HG03575 (cell line): ENCODE results near the gene LMO1.

Experiments used
- ATAC-seq: cut with Tn5 transposase; IDR thresholded peaks from one replicate; pipeline ENCODE4 v1.9.1; 2021; ENCODE audit not compliant: unreplicated experiment, insufficient number of reproducible peaks, low FRiP score; ENCODE audit errors: extremely low read depth

The LMO1 gene

DNA sequence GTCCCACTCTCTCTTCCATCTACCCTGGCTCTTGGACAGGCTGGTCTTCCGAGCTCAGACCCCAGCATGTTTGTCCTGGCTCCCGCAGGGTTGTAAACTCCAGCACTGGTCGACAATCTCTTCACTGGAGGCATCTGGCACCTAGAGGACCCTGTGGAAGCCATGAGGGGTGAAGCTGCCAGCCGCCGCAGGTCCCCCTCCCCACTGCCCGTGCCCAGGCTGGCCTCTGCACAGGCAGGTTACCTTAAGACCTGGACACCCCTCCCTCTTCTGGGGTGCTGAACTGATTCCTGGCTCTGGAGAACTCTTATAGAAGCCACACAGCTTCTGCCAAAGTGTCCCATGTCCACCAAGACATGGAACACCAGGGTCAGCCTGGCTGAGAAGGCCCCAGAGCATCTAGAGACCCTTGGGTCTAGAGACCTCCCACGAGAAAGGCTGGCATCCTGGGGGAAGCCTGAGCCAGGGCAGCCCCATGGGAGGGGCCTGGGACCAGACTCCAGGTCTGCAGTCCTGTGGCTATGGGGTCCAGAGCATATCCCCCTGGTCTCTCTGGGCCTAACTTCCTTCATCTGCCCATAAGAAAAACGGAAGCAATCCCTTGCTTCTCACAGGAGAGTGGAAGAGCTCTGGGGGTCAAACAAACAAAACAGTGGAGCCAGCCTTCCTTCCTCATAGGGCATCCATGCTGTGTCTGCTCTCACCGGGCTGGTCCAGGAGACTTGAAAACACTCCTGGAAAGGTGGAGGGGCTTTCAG is 30.6 kb downstream of the LMO1 start:
- ATAC-seq, result no peak

DNA sequence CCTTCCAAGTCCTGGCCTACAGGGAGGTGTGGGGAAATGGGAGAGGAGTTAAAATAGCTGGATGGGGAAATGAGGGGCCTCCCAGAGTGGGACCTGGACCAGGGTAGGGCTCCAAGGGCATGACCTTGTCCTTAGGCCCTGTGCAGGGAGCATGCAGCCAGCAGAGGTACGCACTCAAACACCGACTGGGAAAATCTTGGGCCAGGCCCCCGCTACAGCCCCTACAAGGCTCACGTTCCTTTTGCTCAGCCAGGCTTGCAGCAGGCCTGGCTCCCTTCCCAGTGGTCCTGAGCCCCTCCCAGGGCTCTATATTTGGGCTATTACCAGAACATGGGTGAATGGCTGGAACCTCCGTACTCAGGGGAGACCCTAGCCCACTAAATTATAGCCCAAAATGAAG is 31.3 kb downstream of the LMO1 start:
- ATAC-seq, result no peak

DNA sequence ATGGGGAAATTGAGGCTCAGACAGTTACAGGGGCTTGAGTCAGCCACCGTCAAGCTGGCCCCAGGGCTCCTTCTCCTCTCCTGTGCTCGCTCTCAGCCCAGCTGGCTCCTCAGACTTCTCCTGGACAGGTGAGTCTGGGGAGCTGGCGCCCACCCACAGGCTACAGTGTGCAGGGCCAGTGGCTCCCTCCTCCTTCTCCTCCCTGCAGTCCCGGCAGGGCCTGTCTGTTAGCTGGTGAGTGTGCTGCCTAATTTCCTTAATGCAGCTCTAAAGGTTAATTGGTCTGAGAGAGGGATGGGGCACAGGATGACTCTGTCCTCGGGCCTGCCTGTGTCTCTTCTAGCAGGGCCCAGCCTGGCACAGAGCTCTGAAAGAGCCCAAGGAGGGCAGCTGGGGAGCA is 31.7 kb downstream of the LMO1 start:
- ATAC-seq, result no peak

DNA sequence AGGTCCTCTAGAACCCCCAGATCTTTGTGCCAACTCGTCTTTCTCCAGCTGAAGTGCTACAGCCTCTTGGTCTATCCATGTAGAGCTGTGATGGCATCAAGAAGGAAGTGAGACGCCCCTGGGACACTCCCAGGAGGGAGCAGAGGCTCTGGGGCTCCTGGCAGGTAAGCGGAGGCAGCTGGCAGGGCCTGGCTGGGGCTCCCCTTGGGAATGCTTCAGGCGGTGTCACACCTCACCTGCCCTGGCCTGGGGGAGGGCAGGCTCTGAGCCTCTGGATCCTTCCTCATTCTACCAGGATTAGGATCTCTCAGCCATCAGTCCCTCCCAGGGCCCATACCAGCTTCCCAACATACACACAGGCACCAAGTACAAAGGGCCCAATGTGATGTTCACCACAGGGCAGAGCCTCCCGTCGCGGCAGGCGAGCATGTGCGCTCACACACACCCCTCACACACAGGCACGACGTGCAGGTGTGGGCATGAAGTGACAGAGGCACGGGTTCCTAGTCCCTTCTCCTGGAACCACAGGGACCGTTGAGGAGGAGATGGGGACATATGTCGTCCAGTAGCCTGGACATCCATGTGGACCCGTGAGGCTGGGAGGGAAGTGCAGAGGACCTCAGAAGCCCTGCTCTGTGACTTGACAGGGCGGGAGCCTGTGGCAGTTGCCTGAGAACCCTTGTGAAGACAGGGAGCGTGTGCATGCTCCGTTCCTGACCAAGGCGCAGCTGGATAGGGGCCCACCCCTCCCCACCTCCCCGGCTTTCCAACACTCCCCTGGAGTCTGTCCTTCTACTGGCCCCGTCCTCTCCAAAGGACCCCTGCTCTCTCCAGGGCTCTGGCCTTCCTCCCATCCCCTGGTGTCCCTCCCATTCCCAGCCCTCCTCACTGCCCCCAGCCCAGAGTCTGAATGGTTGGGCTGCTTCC is 32.5 kb downstream of the LMO1 start:
- no peak for ATAC-seq

DNA sequence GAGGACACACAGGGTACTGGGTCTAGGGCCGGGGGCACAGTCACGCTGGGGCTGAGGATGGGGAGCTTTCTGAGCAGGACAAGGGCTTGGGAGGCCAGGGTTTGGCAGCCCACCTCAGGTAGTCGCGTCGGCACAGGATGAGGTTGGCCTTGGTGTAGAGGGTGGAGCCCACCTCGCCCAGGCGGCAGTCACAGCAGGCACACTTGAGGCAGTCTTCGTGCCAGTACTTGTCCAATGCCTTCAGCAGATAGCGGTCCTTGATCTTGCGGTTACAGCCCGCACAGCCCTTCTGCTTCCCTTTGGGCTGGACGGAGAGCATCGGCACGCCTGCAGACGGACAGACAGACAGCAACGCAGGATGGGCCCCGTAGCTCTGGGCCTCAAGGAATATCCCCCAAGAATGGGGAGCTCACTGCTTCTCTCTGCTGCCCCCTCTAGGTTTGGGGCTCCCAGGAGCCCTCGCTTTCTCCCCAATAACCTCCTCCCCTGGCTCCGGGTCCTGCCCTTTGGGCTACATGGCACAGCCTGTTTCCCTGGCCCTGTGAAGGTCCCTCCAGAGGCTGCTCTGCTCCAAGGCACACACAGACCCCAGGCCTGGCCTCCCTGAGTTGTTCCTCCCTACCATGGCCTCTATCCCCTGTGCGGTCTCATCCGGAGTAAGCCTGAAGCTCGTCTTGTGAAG is 33.4 kb downstream of the LMO1 start:
- ATAC-seq, result no peak

DNA sequence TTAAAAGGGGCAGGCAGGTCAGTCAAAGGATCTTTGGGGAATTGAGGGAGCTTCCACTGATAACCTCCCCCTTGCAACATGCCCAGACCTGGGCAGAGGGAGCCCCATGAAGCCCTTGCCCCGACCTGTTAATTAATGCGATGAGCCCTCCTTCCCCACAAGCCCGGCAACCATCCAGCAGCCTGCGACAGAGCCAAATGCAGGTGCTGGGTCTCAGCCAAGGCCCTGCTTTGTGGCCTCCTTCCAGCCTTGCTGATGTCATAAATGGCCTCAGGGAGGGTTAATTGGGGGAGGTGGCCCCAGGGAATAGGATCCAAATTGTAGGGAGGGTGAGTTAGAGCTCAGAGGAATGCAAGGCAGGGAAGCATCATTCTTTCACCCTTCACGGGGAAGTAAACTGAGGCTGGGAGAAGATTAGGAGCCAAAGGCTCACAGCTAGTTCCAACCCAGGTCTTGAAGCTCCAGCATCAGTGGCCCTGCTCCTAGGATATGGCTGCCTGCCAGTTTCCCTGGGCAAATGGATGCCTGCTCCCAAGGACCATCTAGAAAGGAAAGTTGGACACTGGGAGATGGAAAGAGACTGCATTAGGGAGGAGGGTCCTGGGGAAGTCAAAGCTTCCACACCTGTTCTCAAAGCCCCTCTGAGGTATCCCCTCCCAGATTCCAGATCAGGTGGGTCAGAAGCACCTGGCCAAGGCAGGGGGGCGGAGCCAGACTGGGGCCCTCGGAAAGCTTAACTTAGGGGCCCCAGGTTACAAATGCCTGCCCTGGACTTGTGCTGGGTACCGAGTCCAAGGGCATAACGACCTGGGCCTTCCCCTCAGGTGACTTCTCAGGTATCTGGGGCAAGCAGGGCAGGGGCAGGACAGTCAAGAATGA is 34.1 kb downstream of the LMO1 start:
- no peak for ATAC-seq

DNA sequence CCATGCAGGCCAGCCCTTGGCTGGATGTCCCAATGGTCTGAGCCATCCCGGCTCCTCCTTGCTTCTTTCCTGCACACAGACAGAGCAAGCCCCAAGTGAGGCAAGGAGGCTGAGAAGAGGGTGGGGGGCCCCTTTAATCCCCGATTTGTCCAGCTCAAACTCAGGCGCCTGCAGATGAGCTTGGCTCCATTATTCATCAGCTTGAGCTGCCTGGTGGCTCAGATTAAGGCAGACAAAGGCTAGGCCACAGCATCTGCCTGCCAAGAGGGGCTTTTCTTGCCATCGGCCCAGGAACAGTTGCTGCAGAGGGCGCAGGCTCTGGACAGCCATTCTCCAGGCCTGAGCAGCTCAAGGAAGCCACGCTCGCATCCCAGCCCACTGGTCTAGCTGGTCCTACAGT is 35.4 kb downstream of the LMO1 start:
- no peak for ATAC-seq

DNA sequence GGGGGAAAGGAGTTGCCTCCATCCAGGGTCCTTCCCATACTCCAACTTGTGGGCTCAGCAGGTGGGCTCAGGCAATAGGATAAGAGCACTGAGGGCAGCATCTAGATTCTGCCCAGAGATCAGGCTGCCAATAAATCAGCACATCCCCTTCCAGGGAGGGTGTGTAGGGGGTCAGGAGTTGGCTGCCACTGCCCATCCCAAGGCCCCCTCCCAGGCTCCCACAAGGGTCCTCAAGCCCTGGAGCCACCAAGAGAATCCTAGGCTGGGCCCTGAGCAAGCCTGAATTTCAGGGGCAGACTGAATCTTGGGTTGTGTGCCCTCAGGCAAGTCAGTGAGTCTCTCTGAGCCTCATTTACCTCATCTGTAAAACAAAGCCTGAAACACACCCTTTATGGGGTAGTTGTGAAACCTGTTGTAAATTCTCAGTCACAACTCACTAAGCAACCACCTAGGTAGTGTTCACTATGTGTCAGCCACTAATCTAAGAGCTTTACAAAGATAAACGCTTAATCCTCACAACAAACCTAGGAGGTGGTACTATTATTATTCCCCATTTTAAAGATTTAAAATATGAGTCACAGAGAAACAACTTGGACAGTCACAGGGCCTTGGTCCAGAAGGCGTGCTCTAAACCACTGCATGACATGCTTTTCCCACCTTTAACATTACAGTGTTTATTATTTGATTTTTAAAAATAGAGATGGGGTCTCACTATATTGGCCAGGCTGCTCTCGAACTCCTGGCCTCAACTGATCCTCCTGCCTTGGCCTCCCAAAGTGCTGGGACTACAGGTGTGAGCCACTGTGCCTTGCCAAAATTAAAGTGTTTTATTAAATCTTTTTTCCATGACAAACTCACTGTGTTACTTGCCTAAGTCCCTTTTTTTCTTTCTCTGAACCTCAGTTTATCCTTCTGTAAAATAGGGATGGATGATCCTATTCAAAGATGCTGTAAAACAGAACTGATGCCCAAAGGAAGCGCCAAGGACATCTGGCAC is 36.2 kb downstream of the LMO1 start:
- ATAC-seq, result no peak

DNA sequence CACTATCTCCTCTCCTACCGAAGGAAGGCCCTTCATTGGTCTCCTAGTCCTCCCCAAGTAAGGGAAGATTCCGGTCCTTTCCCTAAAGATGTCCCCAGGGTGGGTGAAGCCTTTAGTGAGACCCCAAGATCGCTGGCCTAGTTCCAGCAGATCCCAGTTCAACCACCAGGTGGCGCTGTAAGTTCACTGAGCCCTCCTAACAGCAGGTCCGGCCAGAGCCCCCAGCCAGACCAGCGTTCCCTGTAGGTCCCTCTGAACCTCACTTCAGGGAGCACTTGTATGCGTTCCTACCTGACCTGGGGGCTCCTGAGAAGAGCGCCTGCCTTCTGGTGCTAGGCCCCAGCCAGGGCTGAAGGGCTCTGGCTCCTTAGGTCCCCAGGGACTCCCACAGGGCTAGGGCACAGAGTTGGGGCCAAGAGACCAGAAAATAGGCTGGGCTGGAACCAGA is 38.1 kb downstream of the LMO1 start:
- ATAC-seq, result no peak

DNA sequence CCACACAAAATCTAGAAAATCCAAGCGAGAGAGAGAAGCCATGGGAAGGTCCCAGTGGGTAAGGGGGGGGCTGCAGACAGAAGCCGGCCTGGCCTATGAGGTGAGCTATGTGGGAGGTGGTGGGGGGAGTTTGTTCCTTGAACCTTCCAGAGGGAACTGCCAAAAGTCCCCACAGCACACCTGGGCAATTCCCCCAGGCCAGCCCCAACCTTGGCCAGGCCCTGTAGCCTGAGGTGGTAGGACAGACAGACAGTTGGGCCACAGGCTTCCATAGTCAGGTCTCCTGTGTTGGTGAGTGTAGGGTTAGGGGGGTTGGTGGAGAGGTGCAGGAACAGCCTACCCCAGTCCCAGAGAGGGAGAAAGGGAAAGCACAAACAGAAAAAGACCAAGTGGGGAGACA is 39.0 kb downstream of the LMO1 start:
- ATAC-seq, result no peak

DNA sequence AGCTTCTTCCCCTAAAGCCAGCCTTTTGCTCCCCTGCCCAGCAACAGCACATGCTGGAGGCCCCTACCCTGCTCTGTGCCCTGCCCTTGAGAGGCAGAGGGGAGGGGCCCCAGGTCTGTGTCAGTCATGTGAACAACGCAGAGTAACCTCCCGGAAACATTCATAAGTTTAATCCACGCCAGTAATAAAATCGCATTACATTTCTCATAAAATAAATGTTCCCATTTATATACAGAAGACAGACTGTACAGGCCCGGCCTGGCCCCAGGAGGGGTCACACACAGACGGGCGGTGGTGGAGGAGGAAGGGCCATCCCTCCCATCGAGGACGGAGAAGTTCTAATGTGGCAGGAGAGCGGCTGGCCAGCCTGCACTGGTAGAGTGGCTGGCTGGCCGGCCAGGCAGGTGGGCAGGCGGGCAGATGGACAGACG is 39.5 kb downstream of the LMO1 start:
- ATAC-seq, result no peak

DNA sequence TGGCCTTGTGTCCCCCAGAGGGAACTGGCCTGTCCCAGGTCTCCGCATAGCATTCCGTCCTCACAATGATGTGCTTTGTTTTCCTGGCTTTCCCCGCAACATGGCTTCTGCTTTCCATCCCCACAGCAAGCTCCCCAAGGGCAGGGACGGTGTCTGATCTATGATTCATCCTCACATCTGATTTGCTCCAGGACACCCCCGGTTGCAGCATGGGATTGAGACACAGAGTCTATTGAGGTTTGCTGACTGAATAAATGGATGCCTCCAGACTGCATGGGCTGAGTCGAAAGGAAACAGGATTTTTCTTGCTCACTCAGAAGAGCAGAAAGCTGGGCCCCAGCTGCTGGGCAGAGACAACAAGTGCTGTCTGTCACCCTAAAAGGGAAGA is 40.2 kb downstream of the LMO1 start:
- ATAC-seq, result no peak

DNA sequence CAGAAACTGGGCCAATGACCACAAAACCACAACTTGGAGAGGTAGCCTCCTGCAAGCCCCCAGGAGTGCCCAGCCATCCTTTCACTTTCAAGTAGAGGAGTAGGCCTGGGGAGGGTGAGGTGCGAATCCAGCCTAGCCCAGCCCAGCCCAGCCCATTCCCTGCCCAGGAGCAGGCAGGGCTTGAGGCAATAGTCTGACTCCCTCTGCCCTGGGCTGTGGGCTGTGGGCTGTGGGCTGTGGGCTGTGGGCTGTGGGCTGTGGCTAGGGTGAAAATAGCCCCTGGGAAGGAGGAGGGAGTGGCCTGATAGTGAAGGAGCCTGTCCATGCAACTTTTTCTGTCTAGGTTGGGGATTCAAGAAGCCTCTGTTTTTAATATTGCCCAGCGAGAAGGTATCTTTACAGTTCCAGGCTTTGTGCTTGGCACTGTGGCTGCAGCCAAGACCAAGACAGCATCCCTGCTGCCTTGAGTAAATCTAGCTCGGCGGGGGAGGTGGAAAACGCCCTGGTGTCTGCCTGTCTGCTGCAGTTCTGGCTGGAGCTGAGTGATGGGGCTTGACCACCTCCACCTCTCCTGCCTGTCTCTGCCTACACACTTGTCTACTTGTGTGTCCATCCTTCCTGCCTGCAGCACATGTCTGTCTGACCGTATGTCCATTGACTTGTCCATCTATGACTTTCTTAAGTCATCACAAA is 40.7 kb downstream of the LMO1 start:
- ATAC-seq, result no peak

DNA sequence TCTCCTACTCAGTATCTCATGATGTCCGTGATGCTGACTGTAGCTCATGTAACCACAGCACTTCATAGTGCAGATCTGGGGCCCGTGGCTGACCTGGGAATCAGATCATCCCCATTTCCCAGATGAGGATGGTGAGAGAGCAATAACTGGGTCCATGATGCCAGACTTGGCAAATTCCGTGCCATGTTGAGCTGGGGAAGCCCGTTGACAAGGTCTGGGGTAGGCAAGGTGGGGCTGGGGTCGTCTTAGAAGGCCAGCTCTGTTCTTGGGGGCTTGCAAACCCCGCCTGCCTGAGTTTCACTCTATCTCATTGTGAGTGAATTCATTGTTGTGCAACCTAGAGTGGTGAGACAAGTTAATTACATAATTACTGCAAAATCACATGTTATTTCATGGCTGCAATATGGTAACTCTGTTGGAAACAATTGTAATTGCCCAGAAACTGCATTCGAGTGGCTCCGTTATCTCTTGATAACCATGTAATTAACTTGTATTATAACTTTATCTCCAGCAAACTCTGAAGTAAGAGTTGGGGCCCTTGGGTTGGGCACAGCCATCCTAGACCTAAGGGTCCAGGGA is 41.7 kb downstream of the LMO1 start:
- no peak for ATAC-seq

DNA sequence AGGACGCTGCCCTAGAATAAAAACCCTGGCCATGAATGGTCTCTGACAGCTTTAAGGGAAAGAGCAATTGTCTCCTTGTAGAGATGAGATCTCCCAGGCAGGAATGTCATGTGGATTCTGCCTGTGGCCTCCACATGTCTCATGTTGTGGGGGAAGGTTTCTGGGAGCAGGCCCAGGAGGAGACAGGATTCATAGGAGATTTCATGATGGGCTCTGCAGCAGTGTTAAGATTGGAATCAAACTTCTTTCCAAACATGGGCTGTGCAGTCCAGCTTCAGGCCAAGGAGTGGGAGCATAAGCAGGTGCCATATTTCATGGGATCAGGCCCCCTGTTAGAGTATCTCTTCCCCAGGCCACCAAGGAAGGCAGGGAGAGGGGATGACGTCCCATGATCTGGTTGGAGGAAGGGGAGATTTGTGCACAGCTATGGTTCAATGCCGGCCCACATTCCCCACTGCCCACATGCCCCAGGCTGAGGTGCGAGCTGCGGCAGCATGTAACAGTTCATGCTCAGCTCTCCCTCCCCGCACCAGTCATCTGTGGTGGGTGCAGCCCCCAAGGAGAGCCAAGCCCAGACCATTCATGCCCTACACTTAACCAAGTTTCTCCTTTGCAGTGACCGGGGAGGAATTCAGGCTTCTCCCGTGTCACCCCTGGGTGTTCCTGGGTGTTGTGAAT is 42.5 kb downstream of the LMO1 start:
- ATAC-seq, result no peak

DNA sequence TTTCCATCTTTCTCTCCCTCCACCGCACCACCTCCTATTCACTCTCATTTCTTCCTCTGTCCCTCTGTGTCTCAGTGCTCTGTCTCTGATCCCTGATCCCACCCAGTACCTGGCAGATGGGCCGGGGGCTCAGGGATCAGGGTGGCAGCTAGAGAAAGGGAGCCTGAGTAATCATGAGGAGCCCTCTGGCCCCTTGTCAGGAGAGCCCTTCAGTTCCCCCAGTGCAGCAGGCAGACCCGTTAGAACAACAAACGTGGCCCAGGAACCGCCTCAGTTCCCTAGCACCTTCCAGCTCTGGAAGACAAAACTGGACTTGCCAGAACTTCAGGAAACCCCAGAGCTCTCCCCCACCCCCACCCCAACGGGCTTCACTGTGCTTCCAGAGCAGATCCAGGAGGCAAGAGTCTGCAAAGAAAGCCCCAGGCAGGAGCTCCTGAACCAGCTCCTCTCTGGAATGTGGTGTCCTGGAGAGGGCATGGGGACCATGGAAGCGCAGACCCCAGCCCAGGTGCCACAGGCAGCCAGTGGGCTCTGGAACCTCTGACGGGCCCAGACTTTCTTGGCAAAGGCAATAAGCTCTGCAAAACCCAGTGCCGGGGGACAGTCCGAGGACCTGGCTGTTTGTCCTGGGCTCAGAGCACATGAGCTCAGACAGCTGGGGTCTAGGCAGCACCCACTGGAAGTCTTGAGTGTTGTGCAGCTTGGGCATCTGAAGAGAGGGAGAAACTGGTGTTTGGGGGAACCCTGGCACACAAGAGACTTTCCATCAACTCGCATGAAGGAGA is 43.2 kb downstream of the LMO1 start:
- ATAC-seq, result no peak
